PC-3 (cell line): ENCODE measurements around the gene KREMEN2. TPM values are rescaled to one million over a fixed set of nuclear protein-coding genes. Genes with fewer than 3 reads are reported as not detected.

ENCODE experiments used
- ATAC-seq: fragments of 200-7000 bp; cut with Tn5 transposase; 2 replicates; pipeline ENCODE4 v1.9.1; 2020; ENCODE audit warnings: mild to moderate bottlenecking, moderate library complexity
- BruUV-seq: library from RNA; stranded (reverse); fragments of 400-500 nt; replicated peaks from 2 replicates; lab custom pipeline; 2021; lab: Mats Ljungman, UMichigan
- CTCF ChIA-PET: fragments of 300-600 bp; sonication (Branson Sonifier 250); formaldehyde crosslinking; loops from one replicate; lab custom pipeline; 2022; ENCODE audit warnings: antibody characterized with exemption; lab: Charles Lee
- POLR2A ChIA-PET: fragments of 300-600 bp; sonication (Branson Sonifier 250); formaldehyde crosslinking; loops from one replicate; lab custom pipeline; 2022; ENCODE audit warnings: antibody characterized with exemption; ENCODE audit not compliant: unreplicated experiment; lab: Charles Lee
- DNase-seq: peaks from one replicate; pipeline ENCODE4 v3.0.0-alpha.2; 2015
- H2AFZ ChIP-seq: fragments of 300-600 bp; sonication (generic); 2 replicates; pipeline ENCODE4 v1.6.0; 2016; ENCODE audit warnings: antibody characterized with exemption, low read length
- H3F3A ChIP-seq: fragments of 300-600 bp; sonication (generic); one replicate; pipeline ENCODE4 v1.6.0; 2017; ENCODE audit warnings: antibody characterized with exemption, low read length, control low read depth, mild to moderate bottlenecking; ENCODE audit not compliant: unreplicated experiment
- H3K27ac ChIP-seq: fragments of 300-600 bp; sonication (generic); 2 replicates; pipeline ENCODE4 v1.5.1; 2016; ENCODE audit warnings: mild to moderate bottlenecking, low read length
- H3K27me3 ChIP-seq: fragments of 300-600 bp; sonication (generic); 2 replicates; pipeline ENCODE4 v1.6.1; 2016; ENCODE audit warnings: low read length, mixed read lengths
- H3K36me3 ChIP-seq: fragments of 300-600 bp; sonication (generic); 2 replicates; pipeline ENCODE4 v1.6.1; 2016; ENCODE audit warnings: low read depth, mixed run types, low read length, mixed read lengths
- H3K4me1 ChIP-seq: fragments of 300-600 bp; sonication (generic); 2 replicates; pipeline ENCODE4 v1.5.1; 2016; ENCODE audit warnings: low read length; ENCODE audit not compliant: insufficient read depth
- H3K4me2 ChIP-seq: fragments of 300-600 bp; sonication (generic); 2 replicates; pipeline ENCODE4 v1.6.0; 2016; ENCODE audit warnings: low read length
- H3K4me3 ChIP-seq: fragments of 300-600 bp; sonication (generic); 2 replicates; pipeline ENCODE4 v1.5.1; 2016; ENCODE audit warnings: mild to moderate bottlenecking, low read length, mixed read lengths
- H3K79me2 ChIP-seq: fragments of 300-600 bp; sonication (generic); 2 replicates; pipeline ENCODE4 v1.6.1; 2017; ENCODE audit warnings: low read length, mixed read lengths
- H3K9ac ChIP-seq: fragments of 300-600 bp; sonication (generic); 2 replicates; pipeline ENCODE4 v1.6.0; 2016; ENCODE audit warnings: mild to moderate bottlenecking, low read length
- H3K9me2 ChIP-seq: fragments of 300-600 bp; sonication (generic); replicated peaks from 2 replicates; pipeline ENCODE4 v1.6.1; 2016; ENCODE audit warnings: mixed run types, low read length, mixed read lengths
- H3K9me3 ChIP-seq: fragments of 300-600 bp; sonication (generic); 2 replicates; pipeline ENCODE4 v1.6.1; 2016; ENCODE audit warnings: low read length, mixed read lengths
- H4K20me1 ChIP-seq: fragments of 300-600 bp; sonication (generic); 2 replicates; pipeline ENCODE4 v1.6.1; 2016; ENCODE audit warnings: low read length, mixed read lengths
- EZH2 ChIP-seq: fragments of 300-600 bp; sonication (generic); IDR thresholded peaks from one replicate; pipeline ENCODE4 v1.6.1; 2017; ENCODE audit warnings: antibody characterized with exemption, mild to moderate bottlenecking, low read length; ENCODE audit not compliant: unreplicated experiment
- EZH2phosphoT487 ChIP-seq: fragments of 300-600 bp; sonication (generic); IDR thresholded peaks from 2 replicates; pipeline ENCODE4 v1.6.1; 2018; ENCODE audit warnings: mild to moderate bottlenecking, antibody characterized with exemption, low read length, borderline replicate concordance
- intact Hi-C: fragments of 100-400 bp; cut with micrococcal nuclease; formaldehyde crosslinking; loops from 2 replicates; pipeline ENCODE4 v1.9.0; 2023
- total RNA-seq: library from RNA; depleted of rRNA; stranded (reverse); fragments of >200 nt; gene quantifications from 2 replicates; pipeline ENCODE4 v1.2.3, GENCODE V29; 2014
- TF ChIP-seq, protein P1 (sequence below): fragments of 300-600 bp; sonication (generic); conservative IDR thresholded peaks from 2 replicates; pipeline ENCODE4 v1.5.1; 2017; ENCODE audit warnings: antibody characterized with exemption, low read depth, mild to moderate bottlenecking, low read length

Gene KREMEN2
- total RNA-seq, 1 experiment from 2014 or later: 3.6 TPM

DNA sequence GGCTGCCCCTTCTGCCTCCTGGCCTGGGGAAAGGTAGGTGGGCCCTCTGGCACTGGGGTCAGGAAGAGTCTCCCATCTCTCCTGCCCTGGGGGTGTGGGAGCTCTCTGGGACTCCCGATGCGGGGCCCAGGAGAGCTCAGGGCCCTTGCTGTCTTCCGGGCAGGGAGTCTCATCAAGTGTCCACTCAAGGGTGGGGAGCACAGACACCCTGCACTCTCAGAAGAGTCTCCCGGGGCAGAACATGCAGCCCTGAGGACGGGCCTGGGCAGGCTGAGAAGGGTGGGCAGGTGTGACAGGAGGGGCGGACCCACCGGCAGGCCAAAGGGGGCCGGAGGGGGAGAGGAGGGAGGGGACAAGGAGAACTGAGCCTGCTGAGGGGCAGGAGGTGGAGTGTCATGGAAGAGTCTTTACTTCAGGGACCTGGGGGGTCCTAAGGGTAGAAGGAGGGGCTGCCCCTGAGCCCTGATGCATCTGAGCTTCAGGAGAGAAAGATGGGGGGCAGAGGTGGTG is 24.6 kb downstream of the KREMEN2 start:
- Histone ChIP-seq H3K36me3 (no peaks in the 10 kb centered on the region), H3K9me2 (no peaks in the 10 kb centered on the region), H3K79me2 (no peaks in the 10 kb centered on the region), H3K9ac (no peak overlapping the region), H3K4me2 (no peak overlapping the region), H2AFZ (no peak overlapping the region), H3K4me3 (no peak overlapping the region), H4K20me1 (no peaks in the 10 kb centered on the region), H3K27me3 (no peaks in the 10 kb centered on the region), H3K4me1 (peaks cover 19% of the 10 kb centered on the region), H3F3A (no peaks in the 10 kb centered on the region), H3K9me3 (no peaks in the 10 kb centered on the region), H3K27ac (no peak overlapping the region)
- intact Hi-C loops: no loop called here
- DNase-seq: no peak
- TF ChIP-seq EZH2: no peak
- no peak for TF ChIP-seq EZH2phosphoT487
- ChIA-PET POLR2A (no interaction called here), CTCF (no interaction called here)
- ATAC-seq: no peak
- BruUV-seq: no TSS peak

DNA sequence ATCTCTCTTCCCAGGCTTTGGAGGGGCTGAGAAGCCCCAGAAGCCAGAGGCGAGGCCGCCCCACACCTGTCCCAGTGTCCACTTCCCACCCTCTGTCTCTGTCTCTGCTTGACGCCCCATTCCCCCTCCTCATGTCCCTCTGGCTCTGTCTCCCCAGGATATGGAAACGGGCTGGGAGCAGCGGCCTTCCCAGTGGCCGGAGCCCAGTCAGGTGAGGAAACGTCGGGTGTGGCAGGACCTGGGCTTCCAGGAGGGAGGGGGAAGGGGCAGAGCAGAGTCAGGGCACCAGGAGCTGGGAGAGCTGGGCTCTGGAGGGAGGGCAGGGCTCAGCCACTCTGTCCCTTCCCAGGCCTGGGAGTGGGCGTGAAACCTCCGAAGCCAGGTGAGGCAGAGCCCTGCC is 26.8 kb downstream of the KREMEN2 start:
- ChIA-PET POLR2A (no interaction called here), CTCF (no interaction called here)
- BruUV-seq: no TSS peak
- no peaks in the 10 kb centered on the region for H3K9me3 ChIP-seq
- H3K27ac ChIP-seq: peak overlapping the region; percentile 20; the same call in 1 of the 2 replicates
- H3K9me2 ChIP-seq: no peaks in the 10 kb centered on the region
- H2AFZ ChIP-seq: no peak overlapping the region
- no peaks in the 10 kb centered on the region for H3K36me3 ChIP-seq
- TF ChIP-seq, protein P1, sequence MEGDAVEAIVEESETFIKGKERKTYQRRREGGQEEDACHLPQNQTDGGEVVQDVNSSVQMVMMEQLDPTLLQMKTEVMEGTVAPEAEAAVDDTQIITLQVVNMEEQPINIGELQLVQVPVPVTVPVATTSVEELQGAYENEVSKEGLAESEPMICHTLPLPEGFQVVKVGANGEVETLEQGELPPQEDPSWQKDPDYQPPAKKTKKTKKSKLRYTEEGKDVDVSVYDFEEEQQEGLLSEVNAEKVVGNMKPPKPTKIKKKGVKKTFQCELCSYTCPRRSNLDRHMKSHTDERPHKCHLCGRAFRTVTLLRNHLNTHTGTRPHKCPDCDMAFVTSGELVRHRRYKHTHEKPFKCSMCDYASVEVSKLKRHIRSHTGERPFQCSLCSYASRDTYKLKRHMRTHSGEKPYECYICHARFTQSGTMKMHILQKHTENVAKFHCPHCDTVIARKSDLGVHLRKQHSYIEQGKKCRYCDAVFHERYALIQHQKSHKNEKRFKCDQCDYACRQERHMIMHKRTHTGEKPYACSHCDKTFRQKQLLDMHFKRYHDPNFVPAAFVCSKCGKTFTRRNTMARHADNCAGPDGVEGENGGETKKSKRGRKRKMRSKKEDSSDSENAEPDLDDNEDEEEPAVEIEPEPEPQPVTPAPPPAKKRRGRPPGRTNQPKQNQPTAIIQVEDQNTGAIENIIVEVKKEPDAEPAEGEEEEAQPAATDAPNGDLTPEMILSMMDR: no peak
- no peak for TF ChIP-seq EZH2phosphoT487
- TF ChIP-seq EZH2: no peak
- no peak overlapping the region for H3K9ac ChIP-seq
- H4K20me1 ChIP-seq: no peaks in the 10 kb centered on the region
- no peaks in the 10 kb centered on the region for H3K79me2 ChIP-seq
- peaks cover 19% of the 10 kb centered on the region for H3K4me1 ChIP-seq
- DNase-seq: peak; percentile 28
- no peaks in the 10 kb centered on the region for H3K27me3 ChIP-seq
- no peak overlapping the region for H3K4me3 ChIP-seq
- H3K4me2 ChIP-seq: no peak overlapping the region
- ATAC-seq: peak; percentile 25; the same call in 1 of the 2 replicates
- intact Hi-C loops: no loop called here
- no peaks in the 10 kb centered on the region for H3F3A ChIP-seq

DNA sequence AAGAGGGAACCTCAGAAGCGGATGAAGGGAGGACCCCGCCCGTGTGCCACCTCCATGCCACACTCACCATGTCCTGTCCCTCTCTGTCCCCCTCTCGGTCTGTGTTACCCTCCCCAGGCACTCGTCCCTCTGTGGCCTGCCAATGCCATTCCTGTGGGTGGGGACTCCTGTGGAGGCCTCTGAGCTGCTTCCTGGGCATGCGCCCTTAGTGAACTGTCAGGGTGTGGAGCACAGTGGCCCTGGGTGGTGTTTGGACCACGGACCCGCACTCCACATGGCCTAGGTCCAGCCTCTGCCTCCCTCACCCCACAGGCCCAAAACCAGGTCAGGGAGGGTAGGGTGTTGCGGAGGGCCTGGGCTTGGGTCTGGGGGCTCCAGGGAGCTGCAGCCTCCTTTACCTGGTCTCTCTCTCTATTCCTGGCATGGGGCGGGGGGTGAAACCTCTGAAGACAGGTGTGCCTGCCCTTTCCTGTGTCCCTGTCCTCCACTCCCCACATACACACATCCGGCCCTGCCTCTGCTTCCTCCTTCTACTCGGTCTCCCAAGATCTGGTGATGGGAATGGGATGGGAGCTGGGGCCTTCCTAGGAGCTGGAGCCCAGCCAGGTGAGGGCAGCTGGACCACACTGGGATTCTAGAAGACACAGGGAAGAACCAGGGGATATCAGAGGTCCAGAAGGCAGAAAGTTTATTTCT is 27.6 kb downstream of the KREMEN2 start:
- Histone ChIP-seq H3K27ac (peak overlapping the region; percentile 48; the same call in 1 of the 2 replicates), H2AFZ (no peak overlapping the region), H3F3A (no peaks in the 10 kb centered on the region), H3K9ac (no peak overlapping the region), H3K79me2 (no peaks in the 10 kb centered on the region), H3K9me3 (no peaks in the 10 kb centered on the region), H3K4me2 (no peak overlapping the region), H3K9me2 (no peaks in the 10 kb centered on the region), H3K27me3 (no peaks in the 10 kb centered on the region), H3K4me1 (peaks cover 19% of the 10 kb centered on the region), H3K36me3 (no peaks in the 10 kb centered on the region), H3K4me3 (no peak overlapping the region), H4K20me1 (no peaks in the 10 kb centered on the region)
- ATAC-seq (no peak), DNase-seq (no peak)
- TSS peak; percentile 15 for BruUV-seq
- intact Hi-C loops: no loop called here
- CTCF ChIA-PET: interaction anchor here (0.5 kb wide), 1 partner anchor 11 kb away, joined by 8 read pairs; no protein-coding TSS in a partner anchor
- POLR2A ChIA-PET: no interaction called here
- TF ChIP-seq EZH2 (no peak), EZH2phosphoT487 (no peak)
- TF ChIP-seq, protein P1: no peak
